GM12891 (cell line): ENCODE measurements around the gene PHLPP1.

Source experiments
- POLR2A ChIP-seq: IDR thresholded peaks from 2 replicates; pipeline ENCODE4 v1.6.1; 2011; ENCODE audit warnings: low read depth, low read length, control low read depth
- TAF1 ChIP-seq: IDR thresholded peaks from 2 replicates; pipeline ENCODE4 v1.6.1; 2011; ENCODE audit warnings: low read depth, low read length, control low read depth

- no peak for TF ChIP-seq TAF1
- TF ChIP-seq POLR2A, result no peak
These were observed 264.6 kb downstream of the PHLPP1 start for GRCh38 chr18:62979900-62980299.
